Mesodermal cell (in vitro differentiated cells): ENCODE results near the gene FOXE1.

Source experiments
- H3K27ac ChIP-seq: 2 replicates; pipeline ENCODE4 v1.7.0; 2013; ENCODE audit warnings: mild to moderate bottlenecking, low read depth, low read length, moderate library complexity; ENCODE audit not compliant: severe bottlenecking
- H3K36me3 ChIP-seq: 2 replicates; pipeline ENCODE4 v1.7.1; 2013; ENCODE audit warnings: mild to moderate bottlenecking, low read length, moderate library complexity; ENCODE audit not compliant: control insufficient read depth, insufficient read depth
- H3K4me1 ChIP-seq: one replicate; pipeline ENCODE4 v1.7.1; 2013; ENCODE audit warnings: mild to moderate bottlenecking, low read length; ENCODE audit not compliant: insufficient read depth, control insufficient read depth, poor library complexity, severe bottlenecking
- H3K4me3 ChIP-seq: 2 replicates; pipeline ENCODE4 v1.7.0; 2013; ENCODE audit warnings: low read length, control low read depth, mild to moderate bottlenecking; ENCODE audit not compliant: insufficient read depth, poor library complexity, severe bottlenecking; ENCODE audit errors: extremely low read depth
- H3K9me3 ChIP-seq: 2 replicates; pipeline ENCODE4 v1.7.1; 2013; ENCODE audit warnings: mild to moderate bottlenecking, low read length, moderate library complexity; ENCODE audit not compliant: control insufficient read depth
- WGBS, 2 experiments: methylation state at CpG; one replicate each; pipeline ENCODE4 v1.1.5; 2013; ENCODE audit warnings: missing lambda C conversion rate in 2 of 2; ENCODE audit not compliant: insufficient coverage in 2 of 2; 5-methylcytosine and 5-hydroxymethylcytosine counted together

The FOXE1 gene

DNA sequence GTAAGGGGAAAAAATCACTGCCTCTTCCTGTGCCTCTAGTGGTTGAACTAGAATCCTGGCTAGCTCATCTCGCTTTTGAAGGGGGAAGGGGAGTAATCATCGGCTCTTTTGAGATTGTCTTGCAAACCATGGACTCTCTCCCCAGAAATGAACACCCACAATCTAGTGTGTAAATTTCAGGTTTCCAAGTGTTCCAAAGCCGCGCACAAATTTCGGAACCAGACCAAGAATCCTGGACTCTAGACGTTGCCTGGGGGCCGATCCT, 4.9 kb upstream of the FOXE1 start:
- no peaks in the 10 kb centered on the region for H3K36me3 ChIP-seq

DNA sequence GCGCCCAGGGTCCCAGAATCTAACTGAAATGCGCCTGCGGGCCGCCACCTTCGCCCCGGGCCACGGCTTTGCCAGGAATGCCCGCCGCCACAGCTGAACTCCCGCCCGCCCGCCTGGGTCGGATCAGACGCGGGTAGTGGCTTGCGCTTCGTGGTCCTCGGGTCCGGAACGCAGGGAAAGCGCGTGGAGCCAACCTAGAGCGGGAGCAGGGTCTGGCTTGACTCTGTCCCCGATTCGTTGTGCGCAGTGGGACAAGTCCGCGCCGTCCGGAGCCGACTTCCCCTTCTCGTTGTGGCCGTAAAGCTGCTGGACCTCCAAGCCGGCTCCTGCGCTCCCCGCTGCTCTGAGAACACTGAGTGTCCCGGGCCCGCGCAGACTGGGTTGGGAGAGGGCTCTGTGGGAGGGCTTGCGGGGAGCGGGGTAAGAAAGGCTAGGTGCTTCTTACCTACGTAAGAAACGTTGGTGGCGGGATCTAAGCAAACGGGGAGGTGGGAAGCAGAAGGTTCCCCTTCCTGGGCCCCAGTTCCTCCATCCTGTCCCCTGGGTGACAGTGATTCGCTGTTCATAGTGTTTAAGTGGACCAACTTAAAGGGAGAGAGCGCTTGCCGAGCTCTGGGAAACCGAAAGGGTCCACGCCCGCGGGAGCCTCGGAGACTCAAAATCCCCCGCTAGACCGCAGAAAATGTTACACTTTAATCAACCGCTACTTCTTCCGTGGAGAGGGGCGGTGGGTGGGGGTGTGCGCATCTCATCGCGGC, 4.4 kb upstream of the FOXE1 start:
- Histone ChIP-seq H3K4me3 (no peak overlapping the region), H3K27ac (no peak overlapping the region), H3K9me3 (no peaks in the 10 kb centered on the region), H3K4me1 (peaks cover 4% of the 10 kb centered on the region), H3K36me3 (no peaks in the 10 kb centered on the region)
- 2 to 7% methylated on average over 34 to 37 of the region's 61 CpGs for WGBS, 2 experiments

More for the DNA sequence above, 4.9 kb upstream of the FOXE1 start:
- Histone ChIP-seq H3K4me1 (peaks cover 4% of the 10 kb centered on the region), H3K27ac (no peak overlapping the region), H3K4me3 (no peak overlapping the region), H3K9me3 (no peaks in the 10 kb centered on the region)
- WGBS, 2 experiments: 0 to 3% methylated on average over 6 of the region's 7 CpGs

DNA sequence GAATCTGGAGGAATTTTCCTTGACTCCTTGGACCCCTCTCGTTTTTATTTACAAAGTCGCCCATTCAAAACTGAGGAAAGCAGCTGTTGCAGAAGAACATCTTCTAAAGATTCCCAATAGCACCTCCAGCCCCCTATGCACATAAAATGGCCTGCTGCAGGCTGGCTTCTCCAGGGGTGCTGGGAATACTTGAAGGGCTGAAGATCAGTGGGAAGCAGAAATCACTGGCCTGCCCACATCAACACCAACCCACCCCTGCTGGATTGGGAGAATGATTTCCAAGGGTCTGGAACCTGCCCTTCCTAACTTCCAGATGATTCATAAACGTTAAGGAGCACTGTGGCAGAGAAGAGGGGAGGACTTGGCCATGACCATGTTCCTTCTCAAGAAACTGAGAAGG, 3.0 kb upstream of the FOXE1 start:
- whole genome bisulfite sequencing, 2 experiments: 7 to 41% methylated on average over 3 of the region's 3 CpGs
- Histone ChIP-seq H3K27ac (no peak overlapping the region), H3K4me3 (no peak overlapping the region), H3K36me3 (no peaks in the 10 kb centered on the region), H3K9me3 (no peaks in the 10 kb centered on the region), H3K4me1 (peaks cover 4% of the 10 kb centered on the region)

DNA sequence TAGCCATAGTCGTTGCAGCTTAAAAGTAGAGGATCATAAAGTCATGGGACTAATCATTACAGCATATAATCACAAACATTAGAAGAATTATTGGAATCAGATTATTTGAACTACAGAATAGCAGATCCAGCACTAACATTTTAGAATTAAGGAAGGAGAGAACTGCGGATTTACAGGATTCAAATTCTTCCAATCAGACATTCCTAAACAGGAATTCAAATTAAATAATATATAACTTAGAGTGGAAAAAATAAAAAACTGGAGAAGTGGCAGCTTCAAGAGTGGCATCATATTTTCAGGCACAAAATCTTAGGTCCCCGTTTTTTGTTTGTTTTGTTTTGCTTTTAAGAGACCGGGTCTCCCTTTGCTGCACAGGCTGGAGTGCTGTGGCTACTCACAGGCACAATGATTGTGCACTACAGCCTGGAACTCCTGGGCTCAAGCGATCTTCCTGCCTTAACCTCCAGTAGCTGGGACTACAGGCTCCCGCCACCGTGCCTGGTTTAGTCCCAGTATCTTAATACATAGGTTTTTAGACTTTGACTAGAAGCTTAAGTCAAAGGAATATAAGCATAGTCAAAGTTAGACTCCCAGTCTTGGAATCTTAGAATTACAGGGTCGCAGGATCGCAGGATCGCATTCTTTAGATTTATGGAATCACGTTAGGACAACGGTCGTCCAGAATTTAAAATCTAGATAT, 2.1 kb upstream of the FOXE1 start:
- Histone ChIP-seq H3K4me1 (peaks cover 4% of the 10 kb centered on the region), H3K27ac (no peak overlapping the region), H3K9me3 (no peaks in the 10 kb centered on the region), H3K36me3 (no peaks in the 10 kb centered on the region), H3K4me3 (no peak overlapping the region)
- 21 to 23% methylated on average over 6 of the region's 13 CpGs for WGBS, 2 experiments

DNA sequence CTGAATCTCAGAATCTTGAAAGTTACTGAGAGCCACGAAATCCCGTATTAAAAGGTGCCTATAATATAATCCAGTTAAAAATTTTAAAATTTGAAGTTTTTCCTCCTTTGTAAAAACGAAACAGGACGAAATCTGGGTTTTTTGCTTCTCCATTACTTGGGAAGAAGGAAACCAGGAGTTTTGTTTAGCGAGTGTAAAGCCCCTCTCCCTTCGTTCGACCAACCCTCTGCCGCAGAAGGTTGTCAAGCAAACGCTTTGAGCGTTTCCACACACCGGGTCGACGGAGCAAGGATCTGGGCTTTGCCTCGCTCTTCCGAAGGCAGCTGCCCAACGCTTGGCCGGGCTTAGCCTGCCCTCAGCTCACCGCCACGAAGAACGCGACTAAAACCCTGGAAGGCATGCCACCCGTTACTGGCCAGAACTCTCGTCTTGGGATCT, 1.6 kb upstream of the FOXE1 start:
- Histone ChIP-seq H3K9me3 (no peaks in the 10 kb centered on the region), H3K36me3 (no peaks in the 10 kb centered on the region), H3K4me1 (peaks cover 4% of the 10 kb centered on the region), H3K27ac (no peak overlapping the region), H3K4me3 (no peak overlapping the region)
- 0 to 3% methylated on average over 8 to 13 of the region's 23 CpGs for whole genome bisulfite sequencing, 2 experiments

DNA sequence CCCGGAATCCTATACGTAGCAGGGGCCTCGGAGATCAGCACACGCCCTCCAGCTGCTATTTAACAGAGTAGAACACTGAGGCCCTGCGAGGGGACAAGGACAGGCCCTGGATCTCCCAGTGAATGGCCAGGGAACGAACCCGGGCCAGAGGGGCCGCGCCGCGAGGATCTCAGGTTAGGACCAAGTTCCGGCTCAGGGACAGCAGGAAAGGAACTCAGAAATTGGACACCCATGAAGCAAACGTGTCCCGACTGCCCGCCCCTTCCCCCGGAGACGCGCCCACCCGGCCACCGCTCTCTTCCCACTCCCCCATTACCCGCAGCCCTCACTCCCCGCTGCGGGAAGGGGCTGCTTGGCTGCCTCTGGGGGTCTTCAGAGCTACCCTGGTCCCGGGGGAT, 1.0 kb upstream of the FOXE1 start:
- 0 to 4% methylated on average over 10 of the region's 24 CpGs for WGBS, 2 experiments
- Histone ChIP-seq H3K4me1 (peaks cover 4% of the 10 kb centered on the region), H3K36me3 (no peaks in the 10 kb centered on the region), H3K27ac (no peak overlapping the region), H3K9me3 (no peaks in the 10 kb centered on the region), H3K4me3 (no peak overlapping the region)

DNA sequence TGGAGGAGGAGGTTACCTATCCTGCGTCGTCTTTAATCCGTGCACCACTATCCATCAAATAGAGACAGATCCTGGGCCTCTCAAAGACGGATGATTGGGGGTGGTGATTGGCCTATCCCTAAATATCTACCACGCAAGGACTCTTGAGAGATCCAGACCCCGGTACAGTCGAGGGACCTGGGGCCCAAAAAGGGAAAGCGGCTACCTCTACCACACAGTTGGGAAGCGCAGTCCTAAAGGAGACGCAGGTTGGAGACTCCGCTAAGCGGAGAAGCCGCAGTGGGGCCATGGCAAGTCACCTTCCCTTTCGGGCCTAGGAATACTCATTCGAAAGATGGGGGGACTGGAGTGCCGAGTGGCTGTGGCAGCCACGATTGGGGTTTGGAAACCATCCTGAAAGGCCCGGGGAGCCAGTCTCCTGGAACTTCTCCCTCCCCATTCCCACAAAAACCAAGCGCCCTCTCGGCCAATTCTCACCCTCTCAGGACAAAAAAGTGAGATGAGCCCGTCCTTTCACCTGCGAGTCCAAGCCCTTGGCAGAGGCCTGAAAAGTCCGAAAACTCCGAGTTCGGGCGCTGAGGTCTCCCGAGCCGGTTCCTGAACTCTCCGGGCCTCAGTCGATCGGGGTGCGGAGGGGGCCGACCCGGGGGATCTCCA, 499 bp upstream of the FOXE1 start:
- Histone ChIP-seq H3K4me3 (no peak overlapping the region), H3K27ac (no peak overlapping the region), H3K9me3 (no peaks in the 10 kb centered on the region), H3K36me3 (no peaks in the 10 kb centered on the region), H3K4me1 (peaks cover 7% of the 10 kb centered on the region)
- 0 to 2% methylated on average over 20 to 29 of the region's 34 CpGs for WGBS, 2 experiments

DNA sequence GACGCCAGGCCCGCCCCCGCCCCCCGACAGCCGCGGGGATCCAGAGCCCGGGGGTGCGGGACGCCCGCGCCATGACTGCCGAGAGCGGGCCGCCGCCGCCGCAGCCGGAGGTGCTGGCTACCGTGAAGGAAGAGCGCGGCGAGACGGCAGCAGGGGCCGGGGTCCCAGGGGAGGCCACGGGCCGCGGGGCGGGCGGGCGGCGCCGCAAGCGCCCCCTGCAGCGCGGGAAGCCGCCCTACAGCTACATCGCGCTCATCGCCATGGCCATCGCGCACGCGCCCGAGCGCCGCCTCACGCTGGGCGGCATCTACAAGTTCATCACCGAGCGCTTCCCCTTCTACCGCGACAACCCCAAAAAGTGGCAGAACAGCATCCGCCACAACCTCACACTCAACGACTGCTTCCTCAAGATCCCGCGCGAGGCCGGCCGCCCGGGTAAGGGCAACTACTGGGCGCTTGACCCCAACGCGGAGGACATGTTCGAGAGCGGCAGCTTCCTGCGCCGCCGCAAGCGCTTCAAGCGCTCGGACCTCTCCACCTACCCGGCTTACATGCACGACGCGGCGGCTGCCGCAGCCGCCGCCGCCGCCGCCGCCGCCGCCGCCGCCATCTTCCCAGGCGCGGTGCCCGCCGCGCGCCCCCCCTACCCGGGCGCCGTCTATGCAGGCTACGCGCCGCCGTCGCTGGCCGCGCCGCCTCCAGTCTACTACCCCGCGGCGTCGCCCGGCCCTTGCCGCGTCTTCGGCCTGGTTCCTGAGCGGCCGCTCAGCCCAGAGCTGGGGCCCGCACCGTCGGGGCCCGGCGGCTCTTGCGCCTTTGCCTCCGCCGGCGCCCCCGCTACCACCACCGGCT, 1.0 kb downstream of the FOXE1 start:
- peak overlapping the region; percentile 32 for H3K4me3 ChIP-seq
- 1 to 2% methylated on average over 79 to 99 of the region's 125 CpGs for WGBS, 2 experiments
- H3K27ac ChIP-seq: no peak overlapping the region
- no peaks in the 10 kb centered on the region for H3K36me3 ChIP-seq
- no peaks in the 10 kb centered on the region for H3K9me3 ChIP-seq
- peaks cover 9% of the 10 kb centered on the region for H3K4me1 ChIP-seq

DNA sequence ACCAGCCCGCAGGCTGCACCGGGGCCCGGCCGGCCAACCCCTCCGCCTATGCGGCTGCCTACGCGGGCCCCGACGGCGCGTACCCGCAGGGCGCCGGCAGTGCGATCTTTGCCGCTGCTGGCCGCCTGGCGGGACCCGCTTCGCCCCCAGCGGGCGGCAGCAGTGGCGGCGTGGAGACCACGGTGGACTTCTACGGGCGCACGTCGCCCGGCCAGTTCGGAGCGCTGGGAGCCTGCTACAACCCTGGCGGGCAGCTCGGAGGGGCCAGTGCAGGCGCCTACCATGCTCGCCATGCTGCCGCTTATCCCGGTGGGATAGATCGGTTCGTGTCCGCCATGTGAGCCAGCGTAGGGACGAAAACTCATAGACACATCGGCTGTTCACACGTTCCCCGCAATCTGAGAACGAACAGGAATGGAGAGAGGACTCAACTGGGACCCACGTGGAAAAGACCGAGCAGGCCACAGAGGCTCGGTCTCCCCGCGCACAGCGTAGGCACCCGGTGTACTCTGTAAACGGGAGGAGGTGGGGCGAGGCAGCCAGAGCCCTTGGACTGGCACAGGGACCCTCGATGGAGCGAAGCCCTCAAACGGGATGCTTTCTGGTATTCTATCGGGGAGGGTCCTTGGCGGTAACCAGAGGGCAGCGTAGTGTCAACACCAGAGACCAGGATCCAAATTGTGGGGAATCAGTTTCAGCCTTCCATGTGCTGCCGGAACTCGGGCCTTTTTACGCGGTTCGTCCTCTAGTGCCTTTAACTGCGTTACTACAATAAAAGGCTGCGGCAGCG, 1.9 kb downstream of the FOXE1 start:
- no peak overlapping the region for H3K27ac ChIP-seq
- 4% methylated on average over 58 to 63 of the region's 71 CpGs for WGBS, 2 experiments

DNA sequence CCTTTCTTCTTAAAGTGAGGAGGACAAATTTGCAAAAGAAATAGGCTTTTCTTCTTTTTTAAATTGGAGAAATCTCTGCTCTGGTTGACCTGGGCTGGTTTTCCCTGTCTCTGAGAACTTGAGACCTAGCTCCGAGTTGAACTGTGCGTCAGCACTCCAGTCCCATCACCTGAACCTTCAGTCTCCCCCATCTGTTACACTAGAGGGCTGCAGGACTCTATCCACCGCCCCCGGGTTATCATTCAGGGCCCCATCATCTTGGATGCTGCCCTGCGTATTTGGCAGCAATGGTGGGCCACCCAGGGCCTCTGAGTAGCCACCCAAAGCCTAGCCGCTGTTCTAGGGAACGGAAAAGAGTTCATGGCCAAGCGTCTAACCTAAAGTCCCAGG, 2.5 kb downstream of the FOXE1 start:
- H3K36me3 ChIP-seq: no peaks in the 10 kb centered on the region
- 11% methylated on average over 8 of the region's 8 CpGs for WGBS, 2 experiments
- peaks cover 9% of the 10 kb centered on the region for H3K4me1 ChIP-seq
- H3K27ac ChIP-seq: no peak overlapping the region
- H3K9me3 ChIP-seq: no peaks in the 10 kb centered on the region
- no peak overlapping the region for H3K4me3 ChIP-seq

More for the DNA sequence above, 1.9 kb downstream of the FOXE1 start:
- Histone ChIP-seq H3K9me3 (no peaks in the 10 kb centered on the region), H3K4me3 (peak overlapping the region; percentile 32), H3K36me3 (no peaks in the 10 kb centered on the region), H3K4me1 (peaks cover 9% of the 10 kb centered on the region)
